Fibroblast of gingiva (primary cell): ENCODE measurements around the gene ELMO1.

Experiments
- DNase-seq: peaks from one replicate; pipeline ENCODE4 v3.0.0-alpha.2; 2011; ENCODE audit warnings: low read depth

Gene ELMO1

GRCh38 chr7:37471619-37472018 lies 23.0 kb upstream of the ELMO1 start:
- DNase-seq = no peak

DNA sequence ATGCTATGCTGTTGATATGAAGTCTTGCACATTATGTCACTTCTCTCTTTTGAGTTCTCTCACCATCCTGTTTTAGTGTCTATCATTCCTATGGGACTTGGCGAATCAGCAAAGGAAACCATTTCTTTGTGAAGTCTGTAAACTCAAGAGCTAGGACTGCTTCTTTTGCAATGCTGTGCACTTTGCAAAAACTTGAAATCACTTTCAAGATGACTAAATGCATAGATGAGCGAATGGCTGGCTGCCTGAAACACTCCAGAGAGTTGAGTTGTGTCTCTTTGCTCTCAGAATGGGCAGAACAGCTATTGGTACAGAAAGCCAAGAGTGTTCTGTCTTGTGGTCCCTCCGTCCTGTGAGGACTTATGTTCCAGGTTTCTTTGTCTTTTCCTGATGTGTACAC lies 18.3 kb upstream of the ELMO1 start:
- DNase-seq = no peak

GRCh38 chr7:37462138-37462537 lies 13.5 kb upstream of the ELMO1 start:
- no peak for DNase-seq

- no peak for DNase-seq
Observed at GRCh38 chr7:37455081-37455480, 6.4 kb upstream of the ELMO1 start.

GRCh38 chr7:37452346-37452745 lies 3.7 kb upstream of the ELMO1 start:
- DNase-seq = no peak

- DNase-seq = no peak
Observed at GRCh38 chr7:37450035-37450434, 1.4 kb upstream of the ELMO1 start.

DNA sequence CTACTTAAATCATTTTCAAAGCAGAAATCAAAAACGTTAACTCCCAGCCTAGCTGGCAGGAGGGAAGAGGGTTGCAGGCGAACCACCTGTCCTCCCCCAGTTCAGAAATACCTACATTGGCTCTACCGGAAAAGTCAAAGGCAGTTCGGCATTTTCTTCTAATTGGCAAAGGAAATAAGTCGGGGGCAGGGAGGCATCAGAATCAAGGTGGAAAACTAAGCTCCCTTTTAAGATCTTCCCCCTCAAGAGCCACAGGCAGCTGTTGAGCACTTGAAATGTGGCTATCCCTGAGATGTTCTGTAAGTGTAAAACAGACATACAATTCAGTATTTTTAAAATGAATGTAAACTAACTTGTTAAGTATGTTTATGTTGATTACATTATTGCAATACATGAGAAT lies 957 bp upstream of the ELMO1 start:
- no peak for DNase-seq

DNA sequence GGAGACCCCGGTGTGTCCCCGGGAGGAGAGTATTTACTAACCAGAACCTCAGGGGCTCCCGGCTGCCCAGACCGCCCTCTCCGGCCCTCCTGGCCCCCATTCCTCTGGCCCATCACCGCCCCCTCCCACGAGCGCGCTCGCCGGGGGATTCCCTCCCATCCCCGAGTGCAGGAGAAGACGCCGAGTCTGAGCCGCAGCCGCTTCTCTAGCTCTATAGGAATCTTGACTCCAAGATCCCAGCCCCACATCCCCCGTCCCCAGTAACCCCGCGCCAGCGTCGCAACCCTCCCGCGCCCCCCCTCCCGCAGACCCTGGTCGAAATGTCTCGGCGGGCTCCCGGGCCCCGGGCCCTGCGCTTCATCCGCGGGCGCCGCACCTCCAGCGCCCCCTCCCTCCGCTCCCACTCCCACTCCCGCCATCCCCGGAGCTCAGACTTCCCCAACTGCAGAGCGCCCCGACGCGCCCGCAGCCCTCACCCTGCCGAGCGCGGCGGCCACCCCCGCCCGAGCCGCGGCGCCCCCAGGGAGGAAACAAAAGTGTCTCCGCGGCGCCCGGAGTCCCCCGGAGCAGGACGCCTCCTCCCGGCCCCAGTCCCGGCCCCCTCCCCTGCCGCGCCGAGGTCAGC lies 541 bp downstream of the ELMO1 start:
- DNase-seq = no peak

DNA sequence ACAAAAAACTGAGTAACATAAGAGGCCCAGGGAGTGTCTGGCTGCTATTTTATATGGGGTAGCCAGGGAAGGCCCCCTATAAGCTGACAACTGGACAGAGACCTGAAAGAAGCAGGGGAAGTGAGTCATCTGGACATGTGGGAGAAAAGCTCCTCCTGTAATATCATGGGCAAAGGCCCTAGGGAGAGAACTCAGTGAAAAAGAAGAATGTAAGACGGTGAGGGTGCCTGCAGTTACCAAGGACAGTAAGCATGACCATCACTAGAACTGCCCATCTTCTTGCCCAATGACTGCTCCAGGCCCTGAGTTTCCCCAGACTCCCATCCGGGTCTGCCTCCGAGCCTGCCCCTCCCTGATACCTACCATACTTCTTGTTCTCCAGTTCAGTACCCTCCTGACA lies 2.3 kb downstream of the ELMO1 start:
- no peak for DNase-seq

DNA sequence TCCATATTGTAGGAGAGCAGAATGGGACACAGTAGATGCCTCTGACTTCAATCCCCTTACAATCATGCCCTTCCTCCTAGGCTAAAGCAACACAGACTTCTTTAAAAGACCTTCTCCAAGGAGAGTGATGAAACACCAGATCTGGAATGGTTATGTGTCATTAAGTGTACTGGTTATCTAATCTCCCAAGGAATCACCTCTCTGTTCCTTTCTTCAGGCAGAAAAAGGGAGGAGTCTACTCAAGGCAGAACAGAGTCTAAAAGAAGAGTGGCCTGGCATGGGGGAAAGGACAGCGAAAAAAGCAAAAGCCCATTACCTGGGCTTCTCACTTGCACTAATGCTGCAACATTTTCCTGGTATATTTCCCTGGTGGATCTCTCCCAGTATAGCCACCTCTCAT lies 2.9 kb downstream of the ELMO1 start:
- DNase-seq = no peak

GRCh38 chr7:37445064-37445723 lies 3.5 kb downstream of the ELMO1 start:
- DNase-seq = no peak

DNA sequence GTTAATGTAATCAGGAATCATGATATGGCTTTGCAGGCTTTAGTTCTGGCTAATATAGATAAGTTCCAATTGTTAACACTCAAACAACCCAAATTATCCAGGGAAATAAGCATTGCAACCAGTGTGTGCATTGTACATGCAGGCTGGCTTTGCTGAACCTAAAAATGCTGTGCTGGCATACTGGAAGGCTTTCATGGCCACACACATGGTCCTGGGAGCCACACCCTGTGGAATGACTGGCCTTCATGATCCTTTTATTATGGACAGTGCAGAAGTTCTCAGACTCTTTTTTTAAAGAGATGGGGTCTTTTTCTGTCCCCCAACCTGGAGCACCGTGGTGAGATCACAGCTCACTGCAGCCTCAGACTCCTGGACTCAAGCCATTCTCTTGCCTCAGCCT lies 5.0 kb downstream of the ELMO1 start:
- DNase-seq = no peak

GRCh38 chr7:37442268-37442667 lies 6.4 kb downstream of the ELMO1 start:
- DNase-seq = no peak

- DNase-seq = no peak
Observed at GRCh38 chr7:37441816-37442215, 6.8 kb downstream of the ELMO1 start.

GRCh38 chr7:37441386-37441760 lies 7.3 kb downstream of the ELMO1 start:
- DNase-seq = no peak

GRCh38 chr7:37440738-37441385 lies 7.8 kb downstream of the ELMO1 start:
- no peak for DNase-seq

GRCh38 chr7:37439653-37440026 lies 9.0 kb downstream of the ELMO1 start:
- DNase-seq = no peak

DNA sequence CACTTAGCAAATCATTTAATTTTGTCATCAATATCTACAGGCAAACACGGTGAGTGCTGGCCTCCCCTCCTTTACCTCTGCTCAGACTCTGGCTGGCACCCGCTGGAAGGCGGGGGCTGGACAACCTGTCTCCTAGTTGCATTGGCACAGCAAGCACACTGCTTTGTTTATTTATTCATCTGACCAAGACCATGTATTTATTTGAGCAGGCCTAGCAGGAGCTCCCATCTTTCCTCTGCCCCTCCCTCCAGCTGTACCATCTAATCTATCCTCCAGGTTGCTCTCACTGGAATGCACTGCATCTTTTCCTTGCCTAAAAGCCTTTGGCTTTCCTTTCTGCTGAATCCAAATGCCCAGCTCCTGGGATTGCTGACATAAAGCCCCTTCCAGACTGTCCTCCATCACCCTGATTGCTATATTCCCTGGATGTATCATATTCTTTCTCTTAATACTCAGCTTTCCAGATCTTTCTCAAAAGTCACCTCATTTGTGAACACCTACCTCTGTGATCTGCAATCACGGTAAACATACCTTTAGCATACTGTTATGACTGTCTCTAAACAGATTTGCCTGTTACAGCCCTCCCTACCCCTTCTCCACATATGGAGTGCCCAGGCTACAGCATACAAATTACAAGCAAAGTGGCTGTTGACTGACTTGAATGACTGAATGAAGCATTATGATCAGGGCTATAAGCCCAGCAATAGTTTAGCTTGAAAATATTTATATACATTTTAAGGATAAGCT lies 9.6 kb downstream of the ELMO1 start:
- no peak for DNase-seq

GRCh38 chr7:37435156-37435855 lies 13.4 kb downstream of the ELMO1 start:
- DNase-seq = no peak

DNA sequence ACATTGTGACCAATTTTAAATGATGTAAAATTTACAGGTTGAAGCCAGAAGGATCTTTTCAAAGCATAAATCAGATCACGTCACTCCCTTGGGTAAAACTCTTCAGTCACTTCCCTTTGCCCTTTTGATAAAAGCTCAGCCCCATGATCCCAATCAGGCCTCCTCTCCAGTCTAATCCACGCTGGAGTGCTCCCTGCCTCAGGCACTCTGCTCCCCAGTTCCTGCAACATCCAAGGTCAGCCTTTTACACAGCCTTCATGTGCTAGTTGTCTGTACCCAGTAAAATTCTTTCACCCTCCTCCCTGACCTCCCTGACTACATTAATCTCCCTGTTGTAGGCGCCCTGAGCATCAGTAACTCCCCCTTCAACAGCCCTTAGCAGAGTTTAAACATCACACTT lies 14.1 kb downstream of the ELMO1 start:
- no peak for DNase-seq

DNA sequence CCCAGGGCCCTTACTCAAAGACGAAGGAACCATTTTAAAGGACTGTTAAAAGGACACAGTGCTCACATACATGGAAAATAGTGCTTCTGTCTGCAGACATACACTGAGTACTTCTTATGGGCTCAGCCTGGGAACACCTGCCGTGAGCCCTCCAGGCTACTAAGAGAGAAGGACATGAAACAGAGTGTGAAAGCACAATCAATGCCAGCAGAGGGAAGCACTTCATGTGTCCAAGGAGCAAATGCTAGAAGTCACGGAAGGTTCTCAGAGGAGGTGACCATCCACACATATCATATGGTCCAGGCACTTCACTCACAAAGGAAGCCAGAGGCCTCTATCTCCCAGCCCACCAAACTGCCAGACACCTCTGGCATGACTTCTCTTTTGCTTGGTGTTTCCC lies 15.5 kb downstream of the ELMO1 start:
- DNase-seq = no peak

DNA sequence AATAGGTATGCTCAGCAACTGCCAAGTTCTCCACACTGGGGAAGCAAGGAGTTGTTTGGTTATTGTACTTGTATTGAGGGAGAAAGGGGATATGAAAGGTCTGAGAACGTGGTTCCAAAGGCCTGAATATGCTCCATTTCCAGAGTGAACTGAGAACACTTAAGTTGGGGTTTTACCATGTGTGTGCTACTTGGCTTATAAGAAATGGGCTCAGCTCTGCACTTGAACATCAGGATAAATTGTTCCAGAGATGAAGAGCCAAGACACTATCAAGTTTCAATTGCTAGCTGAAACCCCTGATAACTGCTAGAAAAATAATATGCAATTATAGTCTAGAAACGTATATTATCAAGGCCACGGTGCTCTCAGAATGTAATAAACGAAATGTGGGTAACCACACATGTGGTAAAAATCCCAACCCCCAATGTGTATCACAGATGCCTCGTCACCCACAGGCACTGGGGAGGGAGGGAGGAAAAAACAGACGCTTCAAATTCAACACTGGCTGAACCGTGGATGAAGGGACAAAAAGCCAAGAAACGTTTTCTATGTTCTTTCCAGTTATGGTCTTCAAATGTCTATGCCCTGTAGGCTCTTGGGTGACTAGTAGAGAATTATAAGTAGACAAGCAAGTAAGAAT lies 16.3 kb downstream of the ELMO1 start:
- DNase-seq = no peak
